Thymus (tissue), 11 donors: Measurements from ENCODE around the gene ZDHHC12. TPM values are rescaled to one million over a fixed set of nuclear protein-coding genes. Genes with fewer than 3 reads are reported as not detected.
A peak's percentile ranks its signal among the peaks of the same experiment; 100 is the strongest.

ENCODE experiments used
- DNase-seq, 9 donors: peaks; one replicate each; pipeline ENCODE4 v3.0.0-alpha.2; 2013; ENCODE audit warnings: low spot score in 9 of 9, low read depth in 6 of 9, missing footprints in 1 of 9
- H3K27ac ChIP-seq, 2 donors: one replicate each; pipeline ENCODE4 v1.5.1; 2013; ENCODE audit warnings: control low read depth in 1 of 2, low read depth in 1 of 2, low read length in 1 of 2, mild to moderate bottlenecking in 1 of 2, moderate library complexity in 1 of 2
- H3K27me3 ChIP-seq, 2 donors: one replicate each; pipeline ENCODE4 v1.5.1; 2013; ENCODE audit warnings: low read length in 1 of 2; ENCODE audit not compliant: control insufficient read depth in 2 of 2, insufficient read depth in 1 of 2
- H3K36me3 ChIP-seq, 2 donors: one replicate each; pipeline ENCODE4 v1.5.1; 2013; ENCODE audit warnings: low read length in 1 of 2, mild to moderate bottlenecking in 1 of 2, moderate library complexity in 1 of 2; ENCODE audit not compliant: control insufficient read depth in 2 of 2, insufficient read depth in 2 of 2
- H3K4me1 ChIP-seq, 2 donors: one replicate each; pipeline ENCODE4 v1.5.1; 2013; ENCODE audit warnings: low read length in 2 of 2; ENCODE audit not compliant: control insufficient read depth in 2 of 2, insufficient read depth in 2 of 2
- H3K4me3 ChIP-seq, 2 donors: one replicate each; pipeline ENCODE4 v1.5.1; 2013; ENCODE audit warnings: low read length in 2 of 2, control low read depth in 1 of 2, mild to moderate bottlenecking in 1 of 2
- H3K9me3 ChIP-seq, 2 donors: one replicate each; pipeline ENCODE4 v1.5.1; 2013; ENCODE audit warnings: low read length in 1 of 2, mild to moderate bottlenecking in 1 of 2; ENCODE audit not compliant: control insufficient read depth in 2 of 2, insufficient read depth in 1 of 2
- WGBS: extraction: QIAGEN DNeasy Blood & Tissue Kit; methylation state at CpG from one replicate; pipeline ENCODE4 v1.1.7; 2013; 5-methylcytosine and 5-hydroxymethylcytosine counted together
- polyA plus RNA-seq: library from polyadenylated mRNA; stranded (reverse); fragments of 200-250 nt; gene quantifications from one replicate; pipeline ENCODE4 v1.2.3, GENCODE V29; 2013
- total RNA-seq: library from RNA; stranded (reverse); fragments of 120-200 nt; gene quantifications from one replicate; pipeline ENCODE4 v1.2.4, GENCODE V29; 2013
- donor health status: healthy.

Gene ZDHHC12
- total and polyA plus RNA-seq, 2 donors = 20.7 to 46.4 TPM

DNA sequence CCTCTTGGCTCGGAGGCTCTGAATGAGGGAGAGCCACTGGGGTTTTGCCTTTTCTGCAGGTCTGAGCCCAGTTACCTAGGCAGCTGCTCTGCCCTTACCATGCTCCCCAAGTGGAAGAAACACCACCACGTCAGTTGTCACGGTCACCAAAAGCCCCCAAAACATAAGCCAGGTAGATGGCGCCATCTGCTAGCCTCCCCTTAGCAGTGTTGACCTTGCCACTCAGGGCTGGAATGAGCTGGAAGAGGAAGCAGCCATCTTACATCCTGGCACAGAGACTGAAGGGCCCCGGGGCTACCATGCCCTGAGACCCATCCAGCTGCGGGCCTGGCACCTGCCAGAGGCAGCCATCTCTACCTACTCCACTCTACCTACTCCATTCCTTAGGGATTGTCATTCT lies 40.4 kb upstream of the ZDHHC12 start:
- no peak overlapping the region for H3K4me3 ChIP-seq
- peaks cover 0 to 5% of the 10 kb centered on the region in 2 donors for H3K4me1 ChIP-seq
- H3K27ac ChIP-seq = no peak overlapping the region
- WGBS = 88% methylated on average over 6 of the region's 6 CpGs
- no peaks in the 10 kb centered on the region for H3K9me3 ChIP-seq
- H3K36me3 ChIP-seq = peaks cover 18 to 19% of the 10 kb centered on the region in 2 donors
- no peaks in the 10 kb centered on the region for H3K27me3 ChIP-seq
- DNase-seq = peak in 1 of 9 donors; percentile 19

DNA sequence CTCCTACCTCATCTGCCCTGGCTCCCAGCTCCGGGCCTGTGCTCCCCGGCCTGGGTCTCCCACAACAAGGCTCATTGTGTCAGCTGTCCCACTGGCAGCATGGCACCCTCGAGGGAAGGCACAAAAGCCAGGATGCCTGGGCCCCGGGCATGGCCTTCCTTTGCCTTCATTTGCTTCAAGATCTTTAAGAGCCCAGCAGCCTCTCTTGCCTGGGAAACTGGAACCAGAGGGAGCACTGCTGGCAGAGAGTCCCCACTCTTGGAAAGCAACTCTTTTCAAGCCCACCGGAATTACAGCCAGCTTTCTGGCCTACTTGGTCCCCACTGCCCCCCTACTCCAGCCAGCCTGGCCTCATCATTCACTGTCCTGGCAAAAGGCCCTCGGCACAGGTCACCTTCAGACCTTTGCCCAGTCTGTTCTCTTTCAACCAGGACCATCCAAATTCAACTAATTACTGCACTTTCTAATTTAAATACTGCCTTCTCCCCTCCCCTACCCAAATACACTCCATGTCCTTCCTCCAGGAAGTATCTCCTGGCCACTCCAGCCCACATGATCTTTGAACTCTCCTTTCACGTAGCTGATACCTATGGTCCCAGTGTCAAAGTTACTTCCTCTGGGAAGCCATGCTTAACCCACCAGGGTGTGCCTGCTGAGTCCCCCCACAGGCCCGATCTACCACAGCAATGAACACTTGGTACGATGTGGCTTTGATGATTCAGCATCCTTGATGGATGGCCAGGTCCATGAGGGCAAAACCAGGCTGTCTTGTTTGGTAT lies 38.9 kb upstream of the ZDHHC12 start:
- DNase-seq = no peak
- 91% methylated on average over 9 of the region's 9 CpGs for WGBS
- Histone ChIP-seq H3K27me3 (no peaks in the 10 kb centered on the region), H3K36me3 (peaks cover 15 to 18% of the 10 kb centered on the region in 2 donors), H3K4me1 (peaks cover 0 to 5% of the 10 kb centered on the region in 2 donors), H3K9me3 (no peaks in the 10 kb centered on the region), H3K4me3 (no peak overlapping the region), H3K27ac (no peak overlapping the region)

- WGBS = 97% methylated on average over 6 of the region's 6 CpGs
- DNase-seq = no peak
- no peak overlapping the region for H3K27ac ChIP-seq
Observed at GRCh38 chr9:128757602-128758001, 33.7 kb upstream of the ZDHHC12 start.

DNA sequence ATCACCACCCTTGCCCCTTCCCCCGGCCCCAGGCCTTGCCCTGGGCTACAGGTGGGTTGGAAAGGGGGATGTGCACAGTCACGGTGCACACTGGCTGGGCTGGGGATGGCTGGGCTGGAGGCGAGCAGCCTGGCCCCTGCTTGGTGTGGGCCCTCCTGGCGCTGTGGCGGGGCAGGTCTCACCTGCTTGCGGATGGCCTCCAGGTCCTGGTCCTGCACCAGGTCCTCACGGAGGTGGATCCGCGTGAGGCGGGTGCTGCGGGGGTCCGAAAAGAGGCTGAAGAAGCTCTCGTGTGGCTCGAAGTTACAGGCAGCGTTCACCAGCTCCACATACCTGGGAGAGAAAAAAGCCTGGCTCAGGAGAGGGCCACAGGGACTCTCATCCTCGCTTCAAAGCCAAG lies 29.7 kb upstream of the ZDHHC12 start:
- 99% methylated on average over 16 of the region's 16 CpGs for WGBS
- Histone ChIP-seq H3K27me3 (no peaks in the 10 kb centered on the region), H3K36me3 (peaks cover 43 to 46% of the 10 kb centered on the region in 2 donors)

More at GRCh38 chr9:128757602-128758001, 33.7 kb upstream of the ZDHHC12 start:
- no peak overlapping the region for H3K4me3 ChIP-seq
- no peaks in the 10 kb centered on the region for H3K27me3 ChIP-seq
- no peaks in the 10 kb centered on the region for H3K9me3 ChIP-seq
- peaks cover 24 to 26% of the 10 kb centered on the region in 2 donors for H3K36me3 ChIP-seq
- H3K4me1 ChIP-seq = no peaks in the 10 kb centered on the region

GRCh38 chr9:128750926-128751595 lies 27.1 kb upstream of the ZDHHC12 start:
- WGBS = 98% methylated on average over 22 of the region's 22 CpGs

More for the DNA sequence above, 29.7 kb upstream of the ZDHHC12 start:
- no peak overlapping the region for H3K4me3 ChIP-seq
- no peaks in the 10 kb centered on the region for H3K4me1 ChIP-seq
- H3K27ac ChIP-seq = no peak overlapping the region
- no peak for DNase-seq
- no peaks in the 10 kb centered on the region for H3K9me3 ChIP-seq

DNA sequence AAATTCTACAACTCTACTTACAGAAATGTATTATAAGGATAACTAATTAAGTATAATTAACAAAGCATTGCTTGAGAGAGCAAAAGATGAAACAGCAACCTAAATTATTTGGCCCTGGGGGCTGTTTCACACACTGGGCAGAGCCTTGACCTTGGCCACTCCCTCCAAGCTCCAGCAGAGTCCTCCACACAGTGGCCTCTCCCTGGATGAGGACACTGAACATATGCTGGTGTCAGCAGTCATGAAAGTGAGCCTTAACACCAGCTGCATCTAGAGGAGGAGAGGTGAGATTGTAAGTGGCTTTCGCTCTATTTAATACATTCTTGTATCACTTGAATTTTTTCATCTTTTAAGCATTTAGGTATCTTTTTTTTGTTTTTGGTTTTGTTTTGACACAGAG lies 23.3 kb upstream of the ZDHHC12 start:
- Histone ChIP-seq H3K4me3 (no peak overlapping the region), H3K4me1 (no peaks in the 10 kb centered on the region), H3K36me3 (peaks cover 28 to 31% of the 10 kb centered on the region in 2 donors), H3K27ac (no peak overlapping the region), H3K27me3 (no peaks in the 10 kb centered on the region), H3K9me3 (no peaks in the 10 kb centered on the region)
- WGBS = 100% methylated on average over 1 of the region's 1 CpG
- no peak for DNase-seq

More at GRCh38 chr9:128750926-128751595, 27.1 kb upstream of the ZDHHC12 start:
- Histone ChIP-seq H3K27ac (no peak overlapping the region), H3K4me1 (no peaks in the 10 kb centered on the region), H3K9me3 (no peaks in the 10 kb centered on the region), H3K4me3 (no peak overlapping the region), H3K27me3 (no peaks in the 10 kb centered on the region), H3K36me3 (peaks cover 48 to 50% of the 10 kb centered on the region in 2 donors)
- DNase-seq = no peak

DNA sequence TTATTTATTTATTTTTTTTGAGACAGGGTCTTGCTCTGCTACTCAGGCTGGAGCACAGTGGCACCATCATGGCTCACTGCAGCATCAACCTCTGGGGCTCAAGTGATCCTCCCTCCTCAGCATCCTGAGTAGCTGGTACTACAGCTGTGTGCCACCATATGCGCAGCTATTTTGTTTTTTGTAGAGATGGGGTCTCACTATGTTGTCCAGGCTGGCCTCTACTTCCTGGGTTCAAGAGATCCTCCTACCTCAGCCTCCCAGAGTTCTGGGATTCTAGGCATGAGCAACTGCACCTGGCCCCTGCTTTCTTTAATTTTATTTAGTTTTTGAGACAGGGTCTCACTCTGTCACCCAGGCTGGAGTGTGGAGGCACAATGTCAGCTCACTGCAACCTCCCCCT lies 19.5 kb upstream of the ZDHHC12 start:
- Histone ChIP-seq H3K27ac (no peak overlapping the region), H3K36me3 (peaks cover 27 to 44% of the 10 kb centered on the region in 2 donors), H3K4me3 (no peak overlapping the region), H3K9me3 (no peaks in the 10 kb centered on the region), H3K27me3 (no peaks in the 10 kb centered on the region), H3K4me1 (no peaks in the 10 kb centered on the region)
- 98% methylated on average over 1 of the region's 1 CpG for WGBS
- no peak for DNase-seq

DNA sequence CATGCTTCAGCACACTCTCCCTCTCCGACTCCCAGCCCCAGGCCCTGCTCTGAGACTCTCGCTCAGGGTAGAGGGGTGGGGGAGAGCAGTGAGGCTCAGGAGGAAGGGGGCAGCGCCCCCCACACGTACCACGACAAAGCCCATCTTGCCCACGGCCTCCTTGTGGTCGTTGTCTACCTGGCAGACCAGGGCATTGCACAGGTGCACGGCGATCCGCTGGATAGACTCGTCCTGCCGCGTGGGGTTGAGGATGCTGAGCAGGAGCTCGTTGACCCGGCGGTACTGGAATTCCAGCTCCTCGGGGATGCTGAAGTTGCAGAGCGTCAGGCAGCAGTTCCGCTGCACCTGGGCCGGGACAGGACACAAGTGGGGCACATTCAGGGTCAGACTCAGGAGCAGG lies 18.5 kb upstream of the ZDHHC12 start:
- H3K27ac ChIP-seq = no peak overlapping the region
- no peak overlapping the region for H3K4me3 ChIP-seq
- DNase-seq = no peak
- H3K9me3 ChIP-seq = no peaks in the 10 kb centered on the region
- 93% methylated on average over 20 of the region's 20 CpGs for WGBS
- no peaks in the 10 kb centered on the region for H3K4me1 ChIP-seq
- H3K27me3 ChIP-seq = no peaks in the 10 kb centered on the region
- H3K36me3 ChIP-seq = peaks cover 29 to 43% of the 10 kb centered on the region in 2 donors

- no peak for DNase-seq
- WGBS = 94% methylated on average over 2 of the region's 2 CpGs
- no peaks in the 10 kb centered on the region for H3K27me3 ChIP-seq
- no peak overlapping the region for H3K4me3 ChIP-seq
- H3K36me3 ChIP-seq = peaks cover 56 to 65% of the 10 kb centered on the region in 2 donors
- no peaks in the 10 kb centered on the region for H3K9me3 ChIP-seq
- no peak overlapping the region for H3K27ac ChIP-seq
- no peaks in the 10 kb centered on the region for H3K4me1 ChIP-seq
Observed at GRCh38 chr9:128735373-128735772, 11.4 kb upstream of the ZDHHC12 start.
